Mammary epithelial cell (primary cell): ENCODE results near the gene USP19.

Experiments used
- EZH2 ChIP-seq: IDR thresholded peaks from 2 replicates; pipeline ENCODE4 v1.6.1; 2012; ENCODE audit warnings: low read length, inconsistent platforms, borderline replicate concordance
- TF ChIP-seq, protein P1 (sequence below), 2 donors: IDR thresholded peaks in 1 of 2; conservative IDR thresholded peaks in 1 of 2; 2 replicates each; pipeline ENCODE4 v1.5.1; 2011 to 2012; ENCODE audit warnings: inconsistent platforms in 2 of 2, low read length in 2 of 2, mild to moderate bottlenecking in 2 of 2, control low read depth in 1 of 2, low read depth in 1 of 2; ENCODE audit not compliant: insufficient read depth in 1 of 2; ENCODE audit errors: extremely low read depth in 1 of 2

DNA sequence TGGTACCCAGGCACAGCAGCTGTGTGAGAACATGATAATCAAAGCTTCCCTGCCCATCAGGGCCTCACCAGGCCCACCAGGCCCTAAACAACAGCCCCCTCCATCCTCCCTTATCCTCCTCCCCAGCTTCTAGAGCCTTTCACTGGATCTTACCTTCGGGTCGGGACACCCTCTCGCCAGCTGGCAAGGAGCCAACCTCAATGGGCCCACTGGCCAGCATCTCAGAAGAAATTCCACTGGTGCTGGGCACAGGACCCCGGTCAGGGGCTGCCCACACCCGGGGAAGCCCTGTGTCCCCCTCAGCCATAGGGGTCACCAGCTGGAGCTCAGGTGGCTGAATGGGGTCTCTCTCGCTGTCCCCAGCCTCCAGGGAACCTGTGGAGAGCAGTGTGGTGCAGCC is 9.3 kb downstream of the USP19 start:
- TF ChIP-seq, protein P1, sequence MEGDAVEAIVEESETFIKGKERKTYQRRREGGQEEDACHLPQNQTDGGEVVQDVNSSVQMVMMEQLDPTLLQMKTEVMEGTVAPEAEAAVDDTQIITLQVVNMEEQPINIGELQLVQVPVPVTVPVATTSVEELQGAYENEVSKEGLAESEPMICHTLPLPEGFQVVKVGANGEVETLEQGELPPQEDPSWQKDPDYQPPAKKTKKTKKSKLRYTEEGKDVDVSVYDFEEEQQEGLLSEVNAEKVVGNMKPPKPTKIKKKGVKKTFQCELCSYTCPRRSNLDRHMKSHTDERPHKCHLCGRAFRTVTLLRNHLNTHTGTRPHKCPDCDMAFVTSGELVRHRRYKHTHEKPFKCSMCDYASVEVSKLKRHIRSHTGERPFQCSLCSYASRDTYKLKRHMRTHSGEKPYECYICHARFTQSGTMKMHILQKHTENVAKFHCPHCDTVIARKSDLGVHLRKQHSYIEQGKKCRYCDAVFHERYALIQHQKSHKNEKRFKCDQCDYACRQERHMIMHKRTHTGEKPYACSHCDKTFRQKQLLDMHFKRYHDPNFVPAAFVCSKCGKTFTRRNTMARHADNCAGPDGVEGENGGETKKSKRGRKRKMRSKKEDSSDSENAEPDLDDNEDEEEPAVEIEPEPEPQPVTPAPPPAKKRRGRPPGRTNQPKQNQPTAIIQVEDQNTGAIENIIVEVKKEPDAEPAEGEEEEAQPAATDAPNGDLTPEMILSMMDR (conservative IDR thresholded peaks at IDR 0.05 in 1 of 2, IDR thresholded peaks at IDR 0.05 in 1 of 2; ENCODE audit: extremely low read depth in 1 of 2, insufficient read depth in 1 of 2, low read depth in 1 of 2, low read length in 2 of 2): no peak
- TF ChIP-seq EZH2: no peak
